PFSK-1 (cell line): Measurements from ENCODE around the gene LAMB1.

Experiments
- FOXP2 ChIP-seq: optimal IDR thresholded peaks from 2 replicates; pipeline ENCODE3; 2011; ENCODE audit warnings: borderline replicate concordance, control low read depth, inconsistent platforms; ENCODE audit not compliant: insufficient read depth; ENCODE audit errors: extremely low read length, extremely low read depth
- POLR2AphosphoS5 ChIP-seq: IDR thresholded peaks from 2 replicates; pipeline ENCODE4 v1.6.1; 2012; ENCODE audit warnings: low read depth, mild to moderate bottlenecking, control low read depth, low read length, moderate library complexity
- REST ChIP-seq, 2 experiments: IDR thresholded peaks; 2 replicates each; pipeline versions ENCODE4 v1.6.1 to v1.8.0; 2011 to 2012; ENCODE audit warnings: low read depth in 2 of 2, low read length in 2 of 2, control low read depth in 1 of 2, inconsistent platforms in 1 of 2, mild to moderate bottlenecking in 1 of 2, moderate library complexity in 1 of 2; ENCODE audit not compliant: insufficient read depth in 1 of 2
- SIN3A ChIP-seq: IDR thresholded peaks from 2 replicates; pipeline ENCODE4 v1.6.1; 2012; ENCODE audit warnings: mild to moderate bottlenecking, low read length, moderate library complexity, borderline replicate concordance; ENCODE audit not compliant: insufficient read depth
- TAF1 ChIP-seq: IDR thresholded peaks from 2 replicates; pipeline ENCODE4 v1.6.1; 2012; ENCODE audit warnings: low read length, control low read depth, borderline replicate concordance; ENCODE audit not compliant: insufficient read depth

- TF ChIP-seq SIN3A (no peak), TAF1 (no peak), REST (IDR thresholded peaks at IDR 0.05; ENCODE audit: insufficient read depth in 1 of 2, low read depth in 2 of 2, low read length in 2 of 2) (no peak), POLR2AphosphoS5 (no peak), FOXP2 (no peak)
Observed at GRCh38 chr7:107948645-107949442, 54.1 kb downstream of the LAMB1 start.
